Lung (tissue), 12 donors: ENCODE measurements around the gene LRP4. TPM values are rescaled to one million over a fixed set of nuclear protein-coding genes. Genes with fewer than 3 reads are reported as not detected.

ENCODE experiments used
- ATAC-seq: fragments of 200-7000 bp; cut with Tn5 transposase; one replicate; pipeline ENCODE4 v1.9.1; 2020; ENCODE audit warnings: moderate number of reproducible peaks; ENCODE audit not compliant: insufficient read depth, low FRiP score
- DNase-seq, 3 donors: peaks; one replicate each; pipeline ENCODE4 v3.0.0-alpha.2; 2013 to 2017
- H3K27ac ChIP-seq, 2 donors: one replicate each; pipeline ENCODE4 v1.5.1; 2013; ENCODE audit warnings: mild to moderate bottlenecking in 2 of 2, moderate library complexity in 2 of 2, control low read depth in 1 of 2, inconsistent platforms in 1 of 2, low read depth in 1 of 2, low read length in 1 of 2
- H3K27me3 ChIP-seq, 3 donors: one replicate each; pipeline ENCODE4 v1.5.1; 2013; ENCODE audit warnings: low read length in 2 of 3; ENCODE audit not compliant: control insufficient read depth in 3 of 3, insufficient read depth in 3 of 3
- H3K36me3 ChIP-seq, 4 donors: one replicate each; pipeline ENCODE4 v1.5.1; 2013; ENCODE audit warnings: low read length in 4 of 4, mild to moderate bottlenecking in 1 of 4, moderate library complexity in 1 of 4; ENCODE audit not compliant: control insufficient read depth in 4 of 4, insufficient read depth in 4 of 4
- H3K4me1 ChIP-seq, 5 donors: one replicate each; pipeline ENCODE4 v1.5.1; 2013; ENCODE audit warnings: low read length in 5 of 5, mild to moderate bottlenecking in 2 of 5, moderate library complexity in 1 of 5; ENCODE audit not compliant: control insufficient read depth in 5 of 5, insufficient read depth in 5 of 5
- H3K4me3 ChIP-seq: one replicate; pipeline ENCODE4 v1.5.1; 2013; ENCODE audit warnings: mild to moderate bottlenecking, control low read depth, moderate library complexity
- H3K9ac ChIP-seq, 2 donors: one replicate each; pipeline ENCODE4 v1.5.1; 2013; ENCODE audit warnings: low read length in 2 of 2, control low read depth in 1 of 2; ENCODE audit not compliant: insufficient read depth in 1 of 2
- H3K9me3 ChIP-seq, 4 donors: one replicate each; pipeline ENCODE4 v1.5.1; 2013; ENCODE audit warnings: low read length in 3 of 4, mild to moderate bottlenecking in 1 of 4, moderate library complexity in 1 of 4; ENCODE audit not compliant: control insufficient read depth in 4 of 4, insufficient read depth in 3 of 4
- CTCF ChIP-seq: IDR thresholded peaks from 2 replicates; pipeline ENCODE4 v1.5.1; 2012; ENCODE audit warnings: mild to moderate bottlenecking; ENCODE audit errors: control extremely low read depth, extremely low read depth
- WGBS, 2 donors: extraction: QIAGEN DNeasy Blood & Tissue Kit; methylation state at CpG; one replicate each; pipeline ENCODE4 v1.1.7; 2013; 5-methylcytosine and 5-hydroxymethylcytosine counted together
- polyA plus RNA-seq, 2 donors: library from polyadenylated mRNA; stranded (reverse); fragments of 200-250 nt; gene quantifications; one replicate each; pipeline ENCODE4 v1.2.1, GENCODE V29; 2013
- total RNA-seq, 2 donors: library from RNA; depleted of rRNA in 1 of 2; stranded (reverse); fragments of >200 nt in 1 of 2; gene quantifications; one replicate each; pipeline ENCODE4 v1.2.1, GENCODE V29; 2014 to 2021
- donor health status: control.
- donor health status: control.
- donor health status: Bipolar disorder and iron deficiency.
- donor health status: healthy.
- donor health status: DM: yes; HTN: yes; CAD: no.

Gene LRP4
- total and polyA plus RNA-seq, 4 donors, result 1.0 to 30.8 (median 2.9) TPM

- DNase-seq (no peak), ATAC-seq (no peak)
- 91 to 94% methylated on average over 5 of the region's 5 CpGs for WGBS, 2 donors
- H3K4me3 ChIP-seq, result no peak overlapping the region
- H3K4me1 ChIP-seq, result no peaks in the 10 kb centered on the region
- no peak overlapping the region for H3K9ac ChIP-seq
- no peak for TF ChIP-seq CTCF
- H3K27me3 ChIP-seq, result no peaks in the 10 kb centered on the region
- H3K9me3 ChIP-seq, result peaks cover 0 to 4% (median 0%) of the 10 kb centered on the region in 4 donors
- no peak overlapping the region for H3K27ac ChIP-seq
- peaks cover 2 to 29% (median 15%) of the 10 kb centered on the region in 4 donors for H3K36me3 ChIP-seq
These were observed 29.7 kb downstream of the LRP4 start for GRCh38 chr11:46888636-46889035.

GRCh38 chr11:46886211-46886610 is 32.1 kb downstream of the LRP4 start:
- no peak for ATAC-seq
- 92 to 96% methylated on average over 11 of the region's 11 CpGs for WGBS, 2 donors
- Histone ChIP-seq H3K9ac (no peak overlapping the region), H3K4me1 (no peaks in the 10 kb centered on the region), H3K27me3 (no peaks in the 10 kb centered on the region), H3K4me3 (no peak overlapping the region), H3K27ac (no peak overlapping the region), H3K36me3 (peaks cover 0 to 40% (median 18%) of the 10 kb centered on the region in 4 donors), H3K9me3 (peaks cover 0 to 4% (median 0%) of the 10 kb centered on the region in 4 donors)
- no peak for TF ChIP-seq CTCF
- DNase-seq, result no peak

- no peak for DNase-seq
- Histone ChIP-seq H3K27ac (no peak overlapping the region), H3K9ac (no peak overlapping the region), H3K4me1 (no peaks in the 10 kb centered on the region), H3K36me3 (peaks cover 0 to 54% (median 26%) of the 10 kb centered on the region in 4 donors), H3K4me3 (no peak overlapping the region), H3K9me3 (no peaks in the 10 kb centered on the region), H3K27me3 (no peaks in the 10 kb centered on the region)
- TF ChIP-seq CTCF, result no peak
- ATAC-seq, result no peak
- 93 to 99% methylated on average over 10 of the region's 10 CpGs for WGBS, 2 donors
These were observed 39.2 kb downstream of the LRP4 start for GRCh38 chr11:46879056-46879585.

GRCh38 chr11:46877580-46877979 is 40.8 kb downstream of the LRP4 start:
- peaks cover 0 to 58% (median 26%) of the 10 kb centered on the region in 4 donors for H3K36me3 ChIP-seq
- no peak overlapping the region for H3K4me3 ChIP-seq
- ATAC-seq (no peak), DNase-seq (no peak)
- H3K9ac ChIP-seq, result no peak overlapping the region
- 88 to 97% methylated on average over 1 of the region's 1 CpG for WGBS, 2 donors
- no peak for TF ChIP-seq CTCF
- H3K4me1 ChIP-seq, result no peaks in the 10 kb centered on the region
- no peaks in the 10 kb centered on the region for H3K9me3 ChIP-seq
- no peaks in the 10 kb centered on the region for H3K27me3 ChIP-seq
- no peak overlapping the region for H3K27ac ChIP-seq
